Adrenal gland (tissue), 12 donors: Measurements from ENCODE around the gene KCNAB2. TPM values are rescaled to one million over a fixed set of nuclear protein-coding genes. Genes with fewer than 3 reads are reported as not detected.

Experiments
- DNase-seq, 7 donors: peaks; one replicate each; pipeline ENCODE4 v3.0.0-alpha.2; 2019 to 2020
- H3K27ac ChIP-seq, 5 donors: fragments of 200-600 bp; sonication (generic) in 4 of 5; 1 replicate in 3 of 5; 2 replicates in 2 of 5; pipeline versions ENCODE4 v1.5.1 to v1.8.0; 2016 to 2020; ENCODE audit warnings: mild to moderate bottlenecking in 1 of 5
- H3K27me3 ChIP-seq: fragments of 200-600 bp; 2 replicates; pipeline ENCODE4 v1.8.0; 2021
- H3K36me3 ChIP-seq, 2 donors: fragments of 200-600 bp; replicated peaks in 1 of 2; 1 replicate in 1 of 2; 2 replicates in 1 of 2; pipeline versions ENCODE4 v1.5.1 to v1.8.0; 2018 to 2022
- H3K4me1 ChIP-seq, 2 donors: fragments of 200-600 bp; replicated peaks in 1 of 2; 1 replicate in 1 of 2; 2 replicates in 1 of 2; pipeline versions ENCODE4 v1.5.1 to v1.8.0; 2018 to 2021
- H3K4me3 ChIP-seq, 4 donors: fragments of 200-600 bp; sonication (generic) in 3 of 4; one replicate each; pipeline ENCODE4 v1.5.1; 2016 to 2018
- H3K9me3 ChIP-seq, 3 donors: fragments of 200-600 bp; sonication (generic) in 1 of 3; replicated peaks in 1 of 3; 1 replicate in 2 of 3; 2 replicates in 1 of 3; pipeline versions ENCODE4 v1.5.1 to v1.8.0; 2016 to 2021
- CTCF ChIP-seq, 6 experiments: fragments of 450-650 bp in 4 of 6; fragments of 200-600 bp in 2 of 6; sonication (generic) in 1 of 6; IDR thresholded peaks; 1 replicate in 5 of 6; 2 replicates in 1 of 6; pipeline versions ENCODE4 v1.5.1 to v1.8.0; 2016 to 2021; ENCODE audit warnings: antibody characterized with exemption in 6 of 6, mild to moderate bottlenecking in 2 of 6, moderate library complexity in 1 of 6
- POLR2A ChIP-seq, 2 donors: fragments of 450-650 bp; IDR thresholded peaks; one replicate each; pipeline ENCODE4 v1.6.1; 2017; ENCODE audit warnings: antibody characterized with exemption in 2 of 2, mild to moderate bottlenecking in 2 of 2, moderate library complexity in 1 of 2
- WGBS, 4 donors: extraction: QIAGEN DNeasy Blood & Tissue Kit in 2 of 4; methylation state at CpG; one replicate each; pipeline versions ENCODE4 v1.1.5 to v1.1.7; 2013 to 2017; 5-methylcytosine and 5-hydroxymethylcytosine counted together
- intact Hi-C, 2 donors: fragments of 100-400 bp; cut with DNase I; formaldehyde crosslinking; loops; one replicate each; pipeline versions ENCODE4 v1.14.1 to v1.15.0; 2022 to 2023
- polyA plus RNA-seq, 3 donors: library from polyadenylated mRNA; stranded (reverse); fragments of 200-250 nt in 2 of 3; fragments of 350-450 nt in 1 of 3; fragmentation: Illumina TruSeq in 1 of 3; extraction: RNeasy Lipid Tissue Mini Kit (QIAGEN cat#74804) in 1 of 3; gene quantifications; one replicate each; pipeline ENCODE4 v1.2.3, GENCODE V29; 2013 to 2014
- total RNA-seq, 9 donors: library from RNA; depleted of rRNA in 4 of 9; stranded (reverse); fragments of >200 nt in 4 of 9; fragments of 120-200 nt in 1 of 9; fragmentation: NEBNext Ultra II Directional in 1 of 9; extraction: Animal tissue kit (Norgen Biotek cat#: 25700) in 1 of 9; gene quantifications; one replicate each; pipeline versions ENCODE4 v1.1.0 to v1.2.4, GENCODE V29; 2013 to 2023
- donor health status: healthy with polysubstance abuse.
- donor health status: Bipolar disorder and iron deficiency.
- donor health status: DM: yes; HTN: yes; CAD: no.
- donor health status: DM: no; HTN: no; CAD: no.
- donor health status: DM: no; HTN: no; CAD: no.
- donor health status: DM: yes; HTN: yes; CAD: no.

The KCNAB2 gene
- total and polyA plus RNA-seq, 12 donors: 2.2 to 48.0 (median 16.8) TPM

DNA sequence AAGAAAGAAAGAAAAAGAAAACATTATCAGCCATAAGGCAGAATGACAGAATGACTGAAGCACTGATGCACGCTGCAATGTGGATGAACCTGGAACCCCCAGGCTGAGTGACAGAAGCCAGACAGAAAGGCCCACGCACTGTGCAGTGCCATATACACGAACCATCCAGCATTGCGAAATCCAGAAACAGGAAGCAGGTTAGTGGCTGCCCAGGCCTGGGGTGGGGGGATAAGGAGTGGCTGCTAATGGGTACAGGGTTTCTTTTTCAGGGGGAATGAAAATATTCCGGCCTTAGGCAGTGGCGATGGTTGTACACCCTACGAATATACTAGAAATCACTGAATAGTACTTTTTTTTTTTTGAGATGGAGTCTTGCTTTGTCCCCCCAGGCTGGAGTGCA lies 77.4 kb downstream of the KCNAB2 start:
- intact Hi-C loops: no loop called here
- no peak overlapping the region for H3K27ac ChIP-seq
- H3K9me3 ChIP-seq: no peaks in the 10 kb centered on the region
- H3K27me3 ChIP-seq: no peaks in the 10 kb centered on the region
- no peaks in the 10 kb centered on the region for H3K36me3 ChIP-seq
- DNase-seq: peak in 1 of 7 donors; percentile 4
- no peak for TF ChIP-seq CTCF (IDR thresholded peaks at IDR 0.05)
- TF ChIP-seq POLR2A (IDR thresholded peaks at IDR 0.05): no peak
- H3K4me3 ChIP-seq: no peak overlapping the region
- H3K4me1 ChIP-seq: peaks cover 0 to 4% of the 10 kb centered on the region in 2 donors
- WGBS, 4 donors: 52 to 78% (median 75%) methylated on average over 7 of the region's 7 CpGs

GRCh38 chr1:6123816-6124215 lies 78.1 kb downstream of the KCNAB2 start:
- no peak for DNase-seq
- TF ChIP-seq CTCF (IDR thresholded peaks at IDR 0.05): no peak
- no peak for TF ChIP-seq POLR2A (IDR thresholded peaks at IDR 0.05)
- intact Hi-C loops: no loop called here
- Histone ChIP-seq H3K4me1 (peaks cover 0 to 4% of the 10 kb centered on the region in 2 donors), H3K9me3 (no peaks in the 10 kb centered on the region), H3K4me3 (no peak overlapping the region), H3K27me3 (no peaks in the 10 kb centered on the region), H3K36me3 (no peaks in the 10 kb centered on the region), H3K27ac (no peak overlapping the region)
- 71 to 86% (median 74%) methylated on average over 1 to 10 of the region's 10 CpGs for WGBS, 4 donors

DNA sequence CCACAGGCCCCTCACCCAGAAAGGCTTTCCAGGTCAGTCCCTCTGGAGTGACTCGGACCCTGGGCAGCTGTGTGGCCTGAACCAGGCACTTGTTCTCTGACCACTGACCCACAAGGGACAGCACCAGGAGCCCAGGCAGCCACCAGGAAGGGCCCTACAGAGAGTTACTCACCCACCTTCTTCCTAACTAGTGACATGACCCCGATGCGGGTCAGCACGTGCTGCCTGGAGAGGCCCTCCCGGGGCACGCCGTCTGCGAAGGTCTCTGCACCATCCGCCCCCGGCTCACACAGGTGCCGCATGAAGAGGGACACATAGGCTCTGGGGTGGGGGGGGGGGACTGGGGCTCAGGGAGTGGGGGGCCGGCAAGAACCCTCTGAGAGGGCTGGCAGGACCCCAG lies 78.7 kb downstream of the KCNAB2 start:
- DNase-seq: no peak
- 79 to 100% (median 90%) methylated on average over 2 to 12 of the region's 12 CpGs for WGBS, 4 donors
- no peaks in the 10 kb centered on the region for H3K36me3 ChIP-seq
- no peak overlapping the region for H3K4me3 ChIP-seq
- peaks cover 0 to 4% of the 10 kb centered on the region in 2 donors for H3K4me1 ChIP-seq
- no peaks in the 10 kb centered on the region for H3K27me3 ChIP-seq
- H3K9me3 ChIP-seq: no peaks in the 10 kb centered on the region
- intact Hi-C loops: no loop called here
- TF ChIP-seq CTCF (IDR thresholded peaks at IDR 0.05) (no peak), POLR2A (IDR thresholded peaks at IDR 0.05) (no peak)
- H3K27ac ChIP-seq: no peak overlapping the region

DNA sequence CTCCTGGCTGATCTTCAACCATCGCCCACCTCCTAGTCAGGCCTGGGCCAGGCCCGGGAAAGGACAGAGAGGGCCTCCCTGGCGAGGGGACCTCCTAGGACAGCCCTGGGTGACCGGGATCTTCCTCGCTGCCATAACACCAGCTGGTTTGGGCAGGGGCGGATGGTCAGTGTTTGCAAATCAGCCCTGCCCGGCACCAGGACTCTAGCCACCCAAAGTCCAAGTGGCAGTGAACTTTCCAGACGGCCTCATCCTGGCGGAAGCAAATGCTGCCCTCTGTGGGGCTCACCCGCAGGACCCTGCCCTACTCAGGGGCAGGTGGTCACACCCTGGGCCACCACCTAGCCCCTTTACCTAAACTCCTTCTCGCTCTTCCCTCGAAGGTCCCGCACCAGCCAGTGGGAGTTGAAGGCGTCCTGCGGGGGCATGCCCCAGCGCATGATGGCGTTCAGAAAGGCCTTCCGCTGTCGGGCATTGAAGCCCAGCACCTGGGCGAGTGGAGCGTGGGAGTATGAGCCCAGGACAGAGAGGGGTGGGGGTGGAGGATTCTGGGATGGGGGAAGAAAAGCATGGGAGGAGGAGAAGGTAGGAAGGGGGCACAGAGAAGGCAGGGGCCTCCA lies 79.2 kb downstream of the KCNAB2 start:
- intact Hi-C loops: no loop called here
- Histone ChIP-seq H3K4me1 (peaks cover 0 to 4% of the 10 kb centered on the region in 2 donors), H3K27ac (no peak overlapping the region), H3K4me3 (no peak overlapping the region), H3K36me3 (no peaks in the 10 kb centered on the region), H3K27me3 (no peaks in the 10 kb centered on the region), H3K9me3 (no peaks in the 10 kb centered on the region)
- no peak for DNase-seq
- WGBS, 4 donors: 81 to 90% (median 87%) methylated on average over 14 to 21 of the region's 21 CpGs
- TF ChIP-seq CTCF (IDR thresholded peaks at IDR 0.05): no peak
